ENCODE results near the gene NOS1AP.

- TF ChIP-seq EZH2 (IDR thresholded peaks at IDR 0.05) (no peak), SP1 (IDR thresholded peaks at IDR 0.05; ENCODE audit: low read depth) (no peak), POLR2A (IDR thresholded peaks at IDR 0.05; ENCODE audit: borderline replicate concordance, extremely low read depth, insufficient read depth, insufficient read length) (no peak), JUND (IDR thresholded peaks at IDR 0.05) (no peak)
- TF ChIP-seq, protein P1, sequence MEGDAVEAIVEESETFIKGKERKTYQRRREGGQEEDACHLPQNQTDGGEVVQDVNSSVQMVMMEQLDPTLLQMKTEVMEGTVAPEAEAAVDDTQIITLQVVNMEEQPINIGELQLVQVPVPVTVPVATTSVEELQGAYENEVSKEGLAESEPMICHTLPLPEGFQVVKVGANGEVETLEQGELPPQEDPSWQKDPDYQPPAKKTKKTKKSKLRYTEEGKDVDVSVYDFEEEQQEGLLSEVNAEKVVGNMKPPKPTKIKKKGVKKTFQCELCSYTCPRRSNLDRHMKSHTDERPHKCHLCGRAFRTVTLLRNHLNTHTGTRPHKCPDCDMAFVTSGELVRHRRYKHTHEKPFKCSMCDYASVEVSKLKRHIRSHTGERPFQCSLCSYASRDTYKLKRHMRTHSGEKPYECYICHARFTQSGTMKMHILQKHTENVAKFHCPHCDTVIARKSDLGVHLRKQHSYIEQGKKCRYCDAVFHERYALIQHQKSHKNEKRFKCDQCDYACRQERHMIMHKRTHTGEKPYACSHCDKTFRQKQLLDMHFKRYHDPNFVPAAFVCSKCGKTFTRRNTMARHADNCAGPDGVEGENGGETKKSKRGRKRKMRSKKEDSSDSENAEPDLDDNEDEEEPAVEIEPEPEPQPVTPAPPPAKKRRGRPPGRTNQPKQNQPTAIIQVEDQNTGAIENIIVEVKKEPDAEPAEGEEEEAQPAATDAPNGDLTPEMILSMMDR (IDR thresholded peaks at IDR 0.05 in 2 of 3, conservative IDR thresholded peaks at IDR 0.05 in 1 of 3; ENCODE audit: borderline replicate concordance in 1 of 3, insufficient read depth in 1 of 3, low read depth in 2 of 3, low read length in 2 of 3): no peak
- TF ChIP-seq, protein P2, sequence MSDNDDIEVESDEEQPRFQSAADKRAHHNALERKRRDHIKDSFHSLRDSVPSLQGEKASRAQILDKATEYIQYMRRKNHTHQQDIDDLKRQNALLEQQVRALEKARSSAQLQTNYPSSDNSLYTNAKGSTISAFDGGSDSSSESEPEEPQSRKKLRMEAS (IDR thresholded peaks at IDR 0.05): no peak
These were observed 76.6 kb downstream of the NOS1AP start for GRCh38 chr1:162145966-162146696.
